B cell (primary cell): ENCODE measurements around the gene SEPTIN5. TPM values are rescaled to one million over a fixed set of nuclear protein-coding genes. Genes with fewer than 3 reads are reported as not detected.

Experiments
- ATAC-seq: fragments of 200-7000 bp; cut with Tn5 transposase; one replicate; pipeline ENCODE4 v1.10.0; 2021; ENCODE audit warnings: low read depth, mild to moderate bottlenecking, moderate number of reproducible peaks, moderate library complexity
- CTCF ChIA-PET: fragments of 350-600 bp; sonication (Branson Sonifier 250); formaldehyde crosslinking; loops from one replicate; lab custom pipeline; 2021; ENCODE audit warnings: antibody characterized with exemption, inconsistent platforms; lab: Charles Lee
- POLR2A ChIA-PET: fragments of 350-600 bp; sonication (Branson Sonifier 250); formaldehyde crosslinking; loops from one replicate; lab custom pipeline; 2021; ENCODE audit warnings: antibody characterized with exemption; lab: Charles Lee
- DNase-seq: peaks from one replicate; pipeline ENCODE4 v3.0.0; 2013
- H2AFZ ChIP-seq: 2 replicates; pipeline ENCODE4 v1.6.1; 2012; ENCODE audit warnings: mild to moderate bottlenecking, low read depth, low read length; ENCODE audit not compliant: insufficient read depth, poor library complexity, severe bottlenecking
- H3K27ac ChIP-seq, 2 donors: 1 replicate in 1 of 2; 2 replicates in 1 of 2; pipeline ENCODE4 v1.5.1; 2012 to 2013; ENCODE audit warnings: low read length in 2 of 2, mild to moderate bottlenecking in 2 of 2, moderate library complexity in 1 of 2
- H3K27me3 ChIP-seq, 4 experiments: fragments of 200-600 bp in 1 of 4; sonication (generic) in 1 of 4; replicated peaks in 1 of 4; 1 replicate in 2 of 4; 2 replicates in 2 of 4; pipeline versions ENCODE4 v1.6.1 to v1.7.0; 2013 to 2016; ENCODE audit warnings: low read length in 3 of 4, mild to moderate bottlenecking in 2 of 4, mixed read lengths in 1 of 4, moderate library complexity in 1 of 4; ENCODE audit not compliant: insufficient read depth in 4 of 4, control insufficient read depth in 3 of 4; ENCODE audit errors: control extremely low read depth in 1 of 4
- H3K36me3 ChIP-seq, 2 experiments: replicated peaks in 1 of 2; 1 replicate in 1 of 2; 2 replicates in 1 of 2; pipeline versions ENCODE4 v1.6.1 to v1.7.1; 2013; ENCODE audit warnings: low read length in 1 of 2; ENCODE audit not compliant: insufficient read depth in 2 of 2, control insufficient read depth in 1 of 2; ENCODE audit errors: control extremely low read depth in 1 of 2, extremely low read depth in 1 of 2
- H3K4me1 ChIP-seq, 2 donors: fragments of 200-600 bp in 1 of 2; sonication (generic) in 1 of 2; 1 replicate in 1 of 2; 2 replicates in 1 of 2; pipeline versions ENCODE4 v1.5.1 to v1.6.1; 2013 to 2017; ENCODE audit warnings: low read length in 2 of 2; ENCODE audit not compliant: control insufficient read depth in 2 of 2, insufficient read depth in 2 of 2
- H3K4me2 ChIP-seq: replicated peaks from 2 replicates; pipeline ENCODE3; 2012; ENCODE audit warnings: mild to moderate bottlenecking, low read depth, low read length; ENCODE audit not compliant: poor library complexity, severe bottlenecking
- H3K4me3 ChIP-seq, 5 experiments: fragments of 200-600 bp in 1 of 5; sonication (generic) in 1 of 5; 1 replicate in 3 of 5; 2 replicates in 2 of 5; pipeline versions ENCODE4 v1.5.1 to v1.7.0; 2011 to 2016; ENCODE audit warnings: low read length in 4 of 5, mild to moderate bottlenecking in 4 of 5, low read depth in 2 of 5, control low read depth in 1 of 5, moderate library complexity in 1 of 5; ENCODE audit not compliant: insufficient read depth in 1 of 5; ENCODE audit errors: control extremely low read depth in 1 of 5, extremely low read depth in 1 of 5
- H3K79me2 ChIP-seq: fragments of 200-600 bp; sonication (generic); one replicate; pipeline ENCODE4 v1.6.0; 2016; ENCODE audit warnings: low read length; ENCODE audit not compliant: control insufficient read depth, insufficient read depth
- H3K9ac ChIP-seq: fragments of 200-600 bp; sonication (generic); 2 replicates; pipeline ENCODE4 v1.6.1; 2017; ENCODE audit warnings: mild to moderate bottlenecking, low read length, moderate library complexity
- H3K9me3 ChIP-seq, 3 donors: one replicate each; pipeline versions ENCODE4 v1.6.1 to v1.7.1; 2013; ENCODE audit warnings: low read length in 2 of 3; ENCODE audit not compliant: control insufficient read depth in 2 of 3, insufficient read depth in 1 of 3; ENCODE audit errors: control extremely low read depth in 1 of 3
- H4K20me1 ChIP-seq: 2 replicates; pipeline ENCODE4 v1.6.0; 2012; ENCODE audit warnings: mild to moderate bottlenecking, low read length; ENCODE audit not compliant: insufficient read depth, control insufficient read depth, poor library complexity, severe bottlenecking
- H3K27ac Mint-ChIP-seq: one replicate; pipeline ENCODE4 v1.8.0; 2021; ENCODE audit warnings: mixed read lengths
- H3K27me3 Mint-ChIP-seq: one replicate; pipeline ENCODE4 v1.8.0; 2021; ENCODE audit warnings: mixed read lengths
- H3K4me1 Mint-ChIP-seq: one replicate; pipeline ENCODE4 v1.8.0; 2021; ENCODE audit warnings: mixed read lengths
- H3K4me3 Mint-ChIP-seq: one replicate; pipeline ENCODE4 v1.8.0; 2021; ENCODE audit warnings: mixed read lengths
- H3K9me3 Mint-ChIP-seq: one replicate; pipeline ENCODE4 v1.8.0; 2022; ENCODE audit warnings: mixed read lengths; ENCODE audit not compliant: insufficient read depth
- EZH2 ChIP-seq: IDR thresholded peaks from 2 replicates; pipeline ENCODE4 v1.6.1; 2012; ENCODE audit warnings: borderline replicate concordance, low read depth, mild to moderate bottlenecking, moderate library complexity, low read length; ENCODE audit not compliant: insufficient read depth, poor library complexity, severe bottlenecking
- WGBS: methylation state at CpG from one replicate; pipeline ENCODE4 v1.1.5; 2013; ENCODE audit warnings: missing lambda C conversion rate; ENCODE audit not compliant: insufficient coverage; 5-methylcytosine and 5-hydroxymethylcytosine counted together
- intact Hi-C: fragments of 100-400 bp; cut with micrococcal nuclease; formaldehyde crosslinking; loops from one replicate; pipeline ENCODE4 v1.10.0; 2022
- polyA plus RNA-seq: library from polyadenylated mRNA; depleted of rRNA; stranded (reverse); fragments of >200 nt; gene quantifications from 2 replicates; pipeline ENCODE4 v1.2.3, GENCODE V29; 2012
- total RNA-seq, 2 donors: library from RNA; stranded (reverse); fragments of 120-200 nt in 1 of 2; gene quantifications; 1 replicate in 1 of 2; 2 replicates in 1 of 2; pipeline versions ENCODE4 v1.2.3 to v1.2.4, GENCODE V29; 2013 to 2022
- TF ChIP-seq, protein P1 (sequence below): fragments of 200-600 bp; IDR thresholded peaks from one replicate; pipeline ENCODE4 v1.8.0; 2022; ENCODE audit warnings: antibody characterized with exemption, mild to moderate bottlenecking

The SEPTIN5 gene
- total and polyA plus RNA-seq, 2 donors (not counting 1 experiment from before 2014, with no cell fraction given) = 0.06 TPM; not detected in 1

GRCh38 chr22:19765477-19766239, 51.4 kb downstream of the SEPTIN5 start:
- Histone ChIP-seq H3K27me3 (peaks cover 0 to 82% (median 48%) of the 10 kb centered on the region in 4 experiments), H3K4me2 (peak overlapping the region; percentile 83), H3K27ac (no peak overlapping the region), H3K9me3 (peaks cover 0 to 33% (median 0%) of the 10 kb centered on the region in 3 donors), H4K20me1 (no peaks in the 10 kb centered on the region), H2AFZ (no peak overlapping the region), H3K4me3 (no peak overlapping the region), H3K9ac (no peak overlapping the region), H3K4me1 (peaks cover 16 to 27% of the 10 kb centered on the region in 2 donors), H3K79me2 (no peaks in the 10 kb centered on the region), H3K36me3 (no peaks in the 10 kb centered on the region)
- CTCF ChIA-PET = no interaction called here
- DNase-seq (peak; percentile 39), ATAC-seq (peak; percentile 28)
- POLR2A ChIA-PET = no interaction called here
- Mint-ChIP-seq H3K27me3 (peaks cover 57% of the 10 kb centered on the region), H3K9me3 (no peaks in the 10 kb centered on the region), H3K27ac (no peak overlapping the region), H3K4me3 (peak overlapping the region; percentile 68), H3K4me1 (peaks cover 30% of the 10 kb centered on the region)
- TF ChIP-seq, protein P1, sequence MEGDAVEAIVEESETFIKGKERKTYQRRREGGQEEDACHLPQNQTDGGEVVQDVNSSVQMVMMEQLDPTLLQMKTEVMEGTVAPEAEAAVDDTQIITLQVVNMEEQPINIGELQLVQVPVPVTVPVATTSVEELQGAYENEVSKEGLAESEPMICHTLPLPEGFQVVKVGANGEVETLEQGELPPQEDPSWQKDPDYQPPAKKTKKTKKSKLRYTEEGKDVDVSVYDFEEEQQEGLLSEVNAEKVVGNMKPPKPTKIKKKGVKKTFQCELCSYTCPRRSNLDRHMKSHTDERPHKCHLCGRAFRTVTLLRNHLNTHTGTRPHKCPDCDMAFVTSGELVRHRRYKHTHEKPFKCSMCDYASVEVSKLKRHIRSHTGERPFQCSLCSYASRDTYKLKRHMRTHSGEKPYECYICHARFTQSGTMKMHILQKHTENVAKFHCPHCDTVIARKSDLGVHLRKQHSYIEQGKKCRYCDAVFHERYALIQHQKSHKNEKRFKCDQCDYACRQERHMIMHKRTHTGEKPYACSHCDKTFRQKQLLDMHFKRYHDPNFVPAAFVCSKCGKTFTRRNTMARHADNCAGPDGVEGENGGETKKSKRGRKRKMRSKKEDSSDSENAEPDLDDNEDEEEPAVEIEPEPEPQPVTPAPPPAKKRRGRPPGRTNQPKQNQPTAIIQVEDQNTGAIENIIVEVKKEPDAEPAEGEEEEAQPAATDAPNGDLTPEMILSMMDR = no peak
- no peak for TF ChIP-seq EZH2
- intact Hi-C loops = no loop called here
- 2% methylated on average over 82 of the region's 83 CpGs for WGBS

DNA sequence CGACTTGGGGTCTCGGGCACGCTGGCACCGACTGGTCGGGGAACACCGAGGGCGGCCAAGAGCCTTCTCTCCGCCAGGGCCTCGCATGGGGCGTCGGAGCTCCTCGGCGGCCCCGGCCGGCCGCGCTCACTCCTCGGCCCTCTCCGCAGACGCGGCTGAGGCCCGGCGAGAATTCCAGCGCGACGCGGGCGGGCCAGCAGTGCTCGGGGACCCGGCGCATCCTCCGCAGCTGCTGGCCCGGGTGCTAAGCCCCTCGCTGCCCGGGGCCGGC, 51.9 kb downstream of the SEPTIN5 start:
- peaks cover 60% of the 10 kb centered on the region for H3K27me3 Mint-ChIP-seq
- no peak overlapping the region for H3K27ac Mint-ChIP-seq
- H2AFZ ChIP-seq = no peak overlapping the region
- ChIA-PET POLR2A (no interaction called here), CTCF (no interaction called here)
- no peak overlapping the region for H3K27ac ChIP-seq
- ATAC-seq (no peak), DNase-seq (no peak)
- H3K4me1 Mint-ChIP-seq = peaks cover 30% of the 10 kb centered on the region
- no peaks in the 10 kb centered on the region for H4K20me1 ChIP-seq
- H3K4me3 Mint-ChIP-seq = no peak overlapping the region
- H3K36me3 ChIP-seq = no peaks in the 10 kb centered on the region
- 5% methylated on average over 36 of the region's 36 CpGs for WGBS
- no peaks in the 10 kb centered on the region for H3K79me2 ChIP-seq
- no peak for TF ChIP-seq EZH2
- TF ChIP-seq, protein P1 = no peak
- H3K27me3 ChIP-seq = peaks cover 0 to 87% (median 49%) of the 10 kb centered on the region in 4 experiments
- H3K4me2 ChIP-seq = peak overlapping the region; percentile 83
- H3K9me3 Mint-ChIP-seq = no peaks in the 10 kb centered on the region
- H3K4me3 ChIP-seq = no peak overlapping the region
- peaks cover 16 to 27% of the 10 kb centered on the region in 2 donors for H3K4me1 ChIP-seq
- peaks cover 0 to 35% (median 0%) of the 10 kb centered on the region in 3 donors for H3K9me3 ChIP-seq
- intact Hi-C loops = no loop called here
- no peak overlapping the region for H3K9ac ChIP-seq
